Measurements from ENCODE around the gene RELT. TPM values are rescaled to one million over a fixed set of nuclear protein-coding genes. Genes with fewer than 3 reads are reported as not detected.
A peak's percentile ranks its signal among the peaks of the same experiment; 100 is the strongest.

RELT gene
- polyA plus RNA-seq, 1 experiment = 1.1 TPM

GRCh38 chr11:73372375-73372993, 3.7 kb upstream of the RELT start:
- ChIA-PET CTCF (interaction anchor here (0.5 to 1.5 kb wide), 3 partner anchors 21 to 220 kb away, joined by 3 to 17 read pairs (median 5); no protein-coding TSS in a partner anchor), POLR2A (interaction anchor here (0.9 to 1.0 kb wide), 2 partner anchors 13 to 21 kb away, joined by 3 read pairs; no protein-coding TSS in a partner anchor)
- Histone ChIP-seq H3K4me3 (ENCODE audit: low read depth, low read length) (no peak overlapping the region), H3K9me3 (ENCODE audit: control insufficient read depth, insufficient read depth, low read length) (no peaks in the 10 kb centered on the region), H3K27me3 (ENCODE audit: control insufficient read depth, insufficient read depth, low read length) (no peaks in the 10 kb centered on the region), H3K27ac (ENCODE audit: low read depth, low read length) (no peak overlapping the region)
- TF ChIP-seq CTCF (IDR thresholded peaks at IDR 0.05; ENCODE audit: low read depth, low read length) = peak; percentile 38
- DNase-seq (ENCODE audit: low read depth, low spot score) = no peak

DNA sequence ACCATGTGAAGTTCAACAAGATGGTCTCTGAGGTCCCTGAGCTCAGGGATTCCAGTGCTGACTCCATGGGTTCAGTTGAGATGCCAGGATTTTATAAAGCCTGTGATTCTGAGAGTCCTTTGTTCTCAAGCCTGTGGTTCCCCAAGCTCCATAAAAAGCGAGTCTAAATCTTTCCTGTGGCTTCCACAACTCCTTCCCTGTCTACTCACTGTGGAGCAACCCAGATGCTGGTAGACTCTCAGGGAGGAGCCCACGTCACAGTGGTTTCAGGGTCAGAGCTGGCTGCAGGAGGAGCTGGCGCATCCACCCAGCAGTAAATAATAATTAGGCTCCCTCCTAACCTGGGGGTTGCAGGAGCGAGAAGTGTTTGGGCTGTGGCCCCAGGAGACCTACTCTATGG, 2.0 kb upstream of the RELT start:
- no peaks in the 10 kb centered on the region for H3K9me3 ChIP-seq (ENCODE audit: control insufficient read depth, insufficient read depth, low read length)
- no peak for TF ChIP-seq CTCF (IDR thresholded peaks at IDR 0.05; ENCODE audit: low read depth, low read length)
- CTCF ChIA-PET = interaction anchor here (1.9 to 2.5 kb wide), 2 partner anchors 23 to 287 kb away, joined by 10 to 16 read pairs; no protein-coding TSS in a partner anchor
- no peaks in the 10 kb centered on the region for H3K27me3 ChIP-seq (ENCODE audit: control insufficient read depth, insufficient read depth, low read length)
- POLR2A ChIA-PET = no interaction called here
- DNase-seq (ENCODE audit: low read depth, low spot score) = no peak
- H3K27ac ChIP-seq (ENCODE audit: low read depth, low read length) = no peak overlapping the region
- no peak overlapping the region for H3K4me3 ChIP-seq (ENCODE audit: low read depth, low read length)

DNA sequence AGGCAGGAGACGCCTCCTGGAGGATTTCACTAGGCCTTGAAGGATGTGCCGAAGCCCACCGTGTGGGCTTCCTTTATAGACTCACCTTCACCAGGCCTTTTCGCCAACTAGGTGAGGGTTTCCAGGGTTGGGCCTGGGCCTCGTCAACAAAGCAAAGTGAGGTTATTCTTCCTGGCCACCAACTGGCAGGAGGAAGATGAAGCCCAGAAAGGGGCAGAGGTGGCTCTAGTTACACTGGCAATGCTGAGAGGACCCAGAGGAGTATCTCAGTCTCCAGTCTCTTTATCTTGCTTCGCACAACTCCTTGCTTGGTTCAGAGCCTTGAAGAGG, 404 bp upstream of the RELT start:
- POLR2A ChIA-PET = interaction anchor here (0.5 to 1.0 kb wide), 3 partner anchors 15 to 89 kb away, joined by 3 to 4 read pairs (median 3); no protein-coding TSS in a partner anchor
- no peaks in the 10 kb centered on the region for H3K27me3 ChIP-seq (ENCODE audit: control insufficient read depth, insufficient read depth, low read length)
- no peak for TF ChIP-seq CTCF (IDR thresholded peaks at IDR 0.05; ENCODE audit: low read depth, low read length)
- H3K27ac ChIP-seq (ENCODE audit: low read depth, low read length) = no peak overlapping the region
- no peak for DNase-seq (ENCODE audit: low read depth, low spot score)
- H3K4me3 ChIP-seq (ENCODE audit: low read depth, low read length) = 0 out of 2 replicates have a peak overlapping the region, but pooled peaks have one; percentile 4
- CTCF ChIA-PET = interaction anchor here (2.5 kb wide), 1 partner anchor 25 kb away, joined by 16 read pairs; no protein-coding TSS in a partner anchor
- no peaks in the 10 kb centered on the region for H3K9me3 ChIP-seq (ENCODE audit: control insufficient read depth, insufficient read depth, low read length)

- DNase-seq (ENCODE audit: low read depth, low spot score) = no peak
- CTCF ChIA-PET = interaction anchor here (0.6 to 1.3 kb wide), 6 partner anchors 9 to 284 kb away, joined by 3 to 6 read pairs (median 3); no protein-coding TSS in a partner anchor
- POLR2A ChIA-PET = interaction anchor here (1.0 kb wide), 2 partner anchors 17 to 20 kb away, joined by 3 to 4 read pairs; no protein-coding TSS in a partner anchor
- TF ChIP-seq CTCF (IDR thresholded peaks at IDR 0.05; ENCODE audit: low read depth, low read length) = no peak
- Histone ChIP-seq H3K27me3 (ENCODE audit: control insufficient read depth, insufficient read depth, low read length) (no peaks in the 10 kb centered on the region), H3K9me3 (ENCODE audit: control insufficient read depth, insufficient read depth, low read length) (no peaks in the 10 kb centered on the region), H3K27ac (ENCODE audit: low read depth, low read length) (no peak overlapping the region), H3K4me3 (ENCODE audit: low read depth, low read length) (peak overlapping the region; percentile 76)
Observed at GRCh38 chr11:73376803-73377629, 817 bp downstream of the RELT start.
